Inflammatory macrophage treated with lipopolysaccharide for 4 hours (primary cell): ENCODE results near the gene FBXL7.

Experiments
- DNase-seq: peaks from one replicate; pipeline ENCODE4 v3.0.0-alpha.2; 2020

FBXL7 gene

GRCh38 chr5:15682566-15682965 is 182.6 kb downstream of the FBXL7 start:
- no peak for DNase-seq

- DNase-seq = no peak
These were observed 183.4 kb downstream of the FBXL7 start for GRCh38 chr5:15683332-15683731.

- no peak for DNase-seq
These were observed 187.4 kb downstream of the FBXL7 start for GRCh38 chr5:15687401-15687800.

GRCh38 chr5:15689836-15690235 is 189.9 kb downstream of the FBXL7 start:
- DNase-seq = no peak

- DNase-seq = no peak
These were observed 190.6 kb downstream of the FBXL7 start for GRCh38 chr5:15690611-15691010.

GRCh38 chr5:15691521-15691920 is 191.5 kb downstream of the FBXL7 start:
- DNase-seq = no peak

GRCh38 chr5:15692706-15693381 is 192.9 kb downstream of the FBXL7 start:
- DNase-seq = no peak

GRCh38 chr5:15693382-15693728 is 193.4 kb downstream of the FBXL7 start:
- no peak for DNase-seq

GRCh38 chr5:15693933-15694332 is 194.0 kb downstream of the FBXL7 start:
- no peak for DNase-seq

GRCh38 chr5:15694696-15695214 is 194.8 kb downstream of the FBXL7 start:
- no peak for DNase-seq

- DNase-seq = no peak
These were observed 195.3 kb downstream of the FBXL7 start for GRCh38 chr5:15695215-15695731.

GRCh38 chr5:15700373-15700772 is 200.4 kb downstream of the FBXL7 start:
- DNase-seq = no peak

GRCh38 chr5:15702102-15702501 is 202.1 kb downstream of the FBXL7 start:
- no peak for DNase-seq

- DNase-seq = no peak
These were observed 203.9 kb downstream of the FBXL7 start for GRCh38 chr5:15703901-15704300.

GRCh38 chr5:15704397-15704947 is 204.5 kb downstream of the FBXL7 start:
- DNase-seq = no peak

- no peak for DNase-seq
These were observed 207.7 kb downstream of the FBXL7 start for GRCh38 chr5:15707631-15708030.

GRCh38 chr5:15711892-15712291 is 211.9 kb downstream of the FBXL7 start:
- no peak for DNase-seq

- no peak for DNase-seq
These were observed 215.6 kb downstream of the FBXL7 start for GRCh38 chr5:15715535-15715934.

- no peak for DNase-seq
These were observed 216.0 kb downstream of the FBXL7 start for GRCh38 chr5:15715967-15716366.

GRCh38 chr5:15717001-15717400 is 217.0 kb downstream of the FBXL7 start:
- DNase-seq = no peak

- no peak for DNase-seq
These were observed 218.6 kb downstream of the FBXL7 start for GRCh38 chr5:15718421-15719179.

GRCh38 chr5:15719784-15720183 is 219.8 kb downstream of the FBXL7 start:
- no peak for DNase-seq

GRCh38 chr5:15720515-15720914 is 220.5 kb downstream of the FBXL7 start:
- DNase-seq = no peak

- no peak for DNase-seq
These were observed 222.3 kb downstream of the FBXL7 start for GRCh38 chr5:15722305-15722704.
